Mesenchymal stem cell (in vitro differentiated cells and primary cell): ENCODE results near the gene EFNA5.

ENCODE experiments used
- DNase-seq: peaks from one replicate; pipeline ENCODE4 v3.0.0-alpha.2; 2013
- H2AFZ ChIP-seq: one replicate; pipeline ENCODE4 v1.6.1; 2013; ENCODE audit warnings: low read depth, mild to moderate bottlenecking, control low read depth, inconsistent platforms, low read length, moderate library complexity
- H2AK5ac ChIP-seq: 2 replicates; pipeline ENCODE4 v1.6.1; 2013; ENCODE audit warnings: low read length, moderate library complexity, mild to moderate bottlenecking, inconsistent platforms; ENCODE audit not compliant: severe bottlenecking
- H2BK120ac ChIP-seq: one replicate; pipeline ENCODE4 v1.6.1; 2013; ENCODE audit warnings: low read depth, mild to moderate bottlenecking, inconsistent platforms, low read length, moderate library complexity
- H2BK12ac ChIP-seq, 2 experiments: one replicate each; pipeline ENCODE4 v1.6.1; 2013; ENCODE audit warnings: inconsistent platforms in 2 of 2, low read length in 2 of 2, mild to moderate bottlenecking in 2 of 2, moderate library complexity in 2 of 2, control low read depth in 1 of 2
- H2BK15ac ChIP-seq: one replicate; pipeline ENCODE4 v1.6.1; 2013; ENCODE audit warnings: mild to moderate bottlenecking, low read depth, inconsistent platforms; ENCODE audit not compliant: poor library complexity, severe bottlenecking
- H2BK5ac ChIP-seq: 2 replicates; pipeline ENCODE4 v1.6.1; 2013; ENCODE audit warnings: low read depth, mild to moderate bottlenecking, low read length, control low read depth, inconsistent platforms; ENCODE audit not compliant: poor library complexity, severe bottlenecking
- H3K14ac ChIP-seq, 2 experiments: one replicate each; pipeline ENCODE4 v1.6.1; 2013; ENCODE audit warnings: inconsistent platforms in 2 of 2, low read length in 2 of 2, control low read depth in 1 of 2, mild to moderate bottlenecking in 1 of 2, moderate library complexity in 1 of 2
- H3K18ac ChIP-seq, 2 experiments: one replicate each; pipeline ENCODE4 v1.6.1; 2013; ENCODE audit warnings: inconsistent platforms in 2 of 2, low read length in 2 of 2, control low read depth in 1 of 2, low read depth in 1 of 2, mild to moderate bottlenecking in 1 of 2
- H3K23ac ChIP-seq, 2 experiments: one replicate each; pipeline ENCODE4 v1.6.1; 2013; ENCODE audit warnings: inconsistent platforms in 2 of 2, low read length in 2 of 2, mild to moderate bottlenecking in 2 of 2, moderate library complexity in 2 of 2, control low read depth in 1 of 2
- H3K27ac ChIP-seq: 2 replicates; pipeline ENCODE4 v1.5.1; 2013; ENCODE audit warnings: mild to moderate bottlenecking, moderate library complexity, low read length, control low read depth, inconsistent platforms; ENCODE audit not compliant: poor library complexity, severe bottlenecking
- H3K27me3 ChIP-seq, 2 experiments: 2 replicates each; pipeline versions ENCODE4 v1.6.1 to v1.7.0; 2013; ENCODE audit warnings: low read length in 2 of 2, mild to moderate bottlenecking in 2 of 2, moderate library complexity in 2 of 2, control low read depth in 1 of 2, inconsistent platforms in 1 of 2; ENCODE audit not compliant: control insufficient read depth in 1 of 2, insufficient read depth in 1 of 2
- H3K36me3 ChIP-seq, 2 experiments: 2 replicates each; pipeline versions ENCODE4 v1.6.1 to v1.7.0; 2013; ENCODE audit warnings: low read length in 2 of 2, control low read depth in 1 of 2, inconsistent platforms in 1 of 2, low read depth in 1 of 2, mild to moderate bottlenecking in 1 of 2; ENCODE audit not compliant: insufficient read depth in 2 of 2, control insufficient read depth in 1 of 2
- H3K4ac ChIP-seq, 2 experiments: one replicate each; pipeline ENCODE4 v1.6.1; 2013; ENCODE audit warnings: inconsistent platforms in 2 of 2, low read length in 2 of 2, mild to moderate bottlenecking in 2 of 2, moderate library complexity in 2 of 2, control low read depth in 1 of 2, low read depth in 1 of 2
- H3K4me1 ChIP-seq: 2 replicates; pipeline ENCODE4 v1.6.1; 2013; ENCODE audit warnings: low read depth, low read length, control low read depth; ENCODE audit not compliant: control insufficient read depth, insufficient read depth
- H3K4me2 ChIP-seq: 2 replicates; pipeline ENCODE4 v1.6.1; 2013; ENCODE audit warnings: low read length, mild to moderate bottlenecking, inconsistent platforms; ENCODE audit not compliant: poor library complexity, severe bottlenecking
- H3K4me3 ChIP-seq, 2 experiments: 2 replicates each; pipeline versions ENCODE4 v1.5.1 to v1.7.0; 2013; ENCODE audit warnings: low read length in 2 of 2, mild to moderate bottlenecking in 2 of 2, control low read depth in 1 of 2, low read depth in 1 of 2; ENCODE audit not compliant: insufficient read depth in 1 of 2
- H3K79me1 ChIP-seq: replicated peaks from 2 replicates; pipeline ENCODE4 v1.6.1; 2013; ENCODE audit warnings: mild to moderate bottlenecking, control low read depth, low read length, inconsistent platforms; ENCODE audit not compliant: poor library complexity, severe bottlenecking
- H3K9ac ChIP-seq: 2 replicates; pipeline ENCODE4 v1.7.0; 2013; ENCODE audit warnings: mild to moderate bottlenecking, low read length, moderate library complexity
- H3K9me3 ChIP-seq: 2 replicates; pipeline ENCODE4 v1.7.0; 2013; ENCODE audit warnings: mild to moderate bottlenecking, low read length; ENCODE audit not compliant: control insufficient read depth
- H4K8ac ChIP-seq: one replicate; pipeline ENCODE4 v1.6.1; 2013; ENCODE audit warnings: inconsistent platforms, mild to moderate bottlenecking, low read length, moderate library complexity
- H4K91ac ChIP-seq: one replicate; pipeline ENCODE4 v1.6.1; 2013; ENCODE audit warnings: mild to moderate bottlenecking, low read length, inconsistent platforms
- WGBS: methylation state at CpG from one replicate; pipeline ENCODE4 v1.1.7; 2013; ENCODE audit warnings: mixed read lengths; 5-methylcytosine and 5-hydroxymethylcytosine counted together

EFNA5 gene

GRCh38 chr5:107365320-107366109 lies 305.2 kb downstream of the EFNA5 start:
- Histone ChIP-seq H2BK120ac (no peak overlapping the region), H2BK5ac (no peak overlapping the region), H3K23ac (no peak overlapping the region), H3K9me3 (no peaks in the 10 kb centered on the region), H2AK5ac (peak overlapping the region; percentile 14), H3K4ac (no peak overlapping the region), H3K27me3 (no peaks in the 10 kb centered on the region), H3K9ac (no peak overlapping the region), H3K79me1 (no peaks in the 10 kb centered on the region), H2AFZ (no peak overlapping the region), H3K4me2 (no peak overlapping the region), H3K36me3 (no peaks in the 10 kb centered on the region), H3K14ac (no peak overlapping the region), H4K91ac (no peak overlapping the region), H3K18ac (peak overlapping the region in 1 of 2 experiments; percentile 5), H4K8ac (peak overlapping the region; percentile 82), H3K4me3 (no peak overlapping the region), H2BK15ac (peak overlapping the region; percentile 17), H3K4me1 (peaks cover 3% of the 10 kb centered on the region), H3K27ac (peak overlapping the region; percentile 84), H2BK12ac (no peak overlapping the region)
- peak; percentile 68 for DNase-seq
- WGBS: 50% methylated on average over 10 of the region's 10 CpGs

DNA sequence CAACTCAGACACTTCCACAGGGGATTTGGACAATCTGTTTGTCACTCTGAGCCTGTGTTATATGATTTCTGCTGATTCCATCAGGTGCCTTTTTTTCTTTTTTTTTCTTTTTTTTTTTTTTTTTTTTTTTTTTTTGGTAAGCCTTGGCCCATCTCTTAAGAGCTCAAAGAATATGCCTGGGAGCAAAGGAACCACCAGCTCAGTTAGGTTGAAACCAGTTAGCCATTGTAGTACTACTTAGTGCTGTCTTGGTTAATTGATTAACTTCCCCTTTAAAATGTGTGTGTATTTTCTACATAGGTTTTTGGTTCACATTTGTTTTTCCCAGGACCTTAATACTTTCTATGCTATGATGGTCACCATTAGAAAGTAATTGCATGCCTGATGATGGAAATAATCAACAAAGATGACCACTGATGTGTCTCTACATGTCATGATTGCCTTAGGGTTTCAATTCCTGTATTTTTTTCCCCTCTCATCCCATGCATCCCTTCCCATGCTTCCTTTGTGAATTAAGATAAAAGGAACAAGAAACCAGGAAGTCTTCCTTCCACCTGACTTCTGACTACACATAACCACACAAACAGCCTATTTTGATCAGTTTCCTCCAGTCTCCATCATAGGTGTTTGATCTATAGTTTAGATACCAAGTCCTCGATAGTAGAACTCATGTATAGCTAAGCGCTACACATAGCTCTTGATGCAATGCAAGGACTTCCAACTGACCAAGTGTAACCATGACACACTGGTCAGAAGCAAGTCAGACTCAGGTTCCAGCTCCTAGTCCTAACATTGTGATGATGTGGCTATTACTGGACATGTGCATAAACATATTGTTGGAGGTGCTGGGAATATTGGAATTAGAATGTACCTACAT lies 306.1 kb downstream of the EFNA5 start:
- Histone ChIP-seq H3K4me2 (no peak overlapping the region), H2AK5ac (peak overlapping the region; percentile 83), H2BK120ac (no peak overlapping the region), H2BK5ac (no peak overlapping the region), H4K91ac (no peak overlapping the region), H3K9me3 (no peaks in the 10 kb centered on the region), H3K27me3 (no peaks in the 10 kb centered on the region), H4K8ac (no peak overlapping the region), H3K14ac (no peak overlapping the region), H3K4me1 (peaks cover 3% of the 10 kb centered on the region), H3K79me1 (no peaks in the 10 kb centered on the region), H3K36me3 (no peaks in the 10 kb centered on the region), H2AFZ (no peak overlapping the region), H3K23ac (no peak overlapping the region), H3K4ac (no peak overlapping the region), H3K9ac (no peak overlapping the region), H3K4me3 (no peak overlapping the region), H3K27ac (peak overlapping the region; percentile 84), H3K18ac (peak overlapping the region in 1 of 2 experiments; percentile 7), H2BK15ac (no peak overlapping the region), H2BK12ac (no peak overlapping the region)
- WGBS: 100% methylated on average over 2 of the region's 2 CpGs
- no peak for DNase-seq

DNA sequence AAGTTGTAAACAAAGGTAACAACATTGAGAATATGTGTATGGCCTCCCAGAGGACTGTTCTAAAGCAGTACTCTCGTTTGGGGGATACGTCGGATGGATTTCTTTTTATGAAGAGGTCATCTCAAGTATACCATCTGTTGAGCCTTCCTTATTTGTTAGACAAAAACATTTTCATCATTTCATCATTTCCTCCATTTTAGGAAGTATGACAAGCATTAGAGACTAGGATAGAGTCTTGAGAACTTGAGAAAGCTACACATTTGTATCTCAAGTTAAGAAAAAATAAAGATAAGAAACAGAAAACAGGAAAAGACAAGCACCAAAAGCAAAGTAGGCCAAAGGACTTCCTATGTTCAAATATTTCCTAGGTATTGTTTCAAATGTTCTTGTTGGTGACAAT lies 307.0 kb downstream of the EFNA5 start:
- Histone ChIP-seq H3K18ac (no peak overlapping the region), H3K4me2 (no peak overlapping the region), H2BK5ac (no peak overlapping the region), H3K14ac (no peak overlapping the region), H2AK5ac (no peak overlapping the region), H2BK15ac (no peak overlapping the region), H2BK12ac (no peak overlapping the region), H3K4ac (no peak overlapping the region), H3K79me1 (no peaks in the 10 kb centered on the region), H4K91ac (no peak overlapping the region), H2BK120ac (no peak overlapping the region), H3K4me1 (peaks cover 3% of the 10 kb centered on the region), H3K36me3 (no peaks in the 10 kb centered on the region), H3K4me3 (no peak overlapping the region), H3K27ac (no peak overlapping the region), H3K9me3 (no peaks in the 10 kb centered on the region), H2AFZ (no peak overlapping the region), H3K23ac (no peak overlapping the region), H4K8ac (no peak overlapping the region), H3K27me3 (no peaks in the 10 kb centered on the region), H3K9ac (no peak overlapping the region)
- no CpG with 5 or more reads among the region's 3 CpGs for WGBS
- no peak for DNase-seq

DNA sequence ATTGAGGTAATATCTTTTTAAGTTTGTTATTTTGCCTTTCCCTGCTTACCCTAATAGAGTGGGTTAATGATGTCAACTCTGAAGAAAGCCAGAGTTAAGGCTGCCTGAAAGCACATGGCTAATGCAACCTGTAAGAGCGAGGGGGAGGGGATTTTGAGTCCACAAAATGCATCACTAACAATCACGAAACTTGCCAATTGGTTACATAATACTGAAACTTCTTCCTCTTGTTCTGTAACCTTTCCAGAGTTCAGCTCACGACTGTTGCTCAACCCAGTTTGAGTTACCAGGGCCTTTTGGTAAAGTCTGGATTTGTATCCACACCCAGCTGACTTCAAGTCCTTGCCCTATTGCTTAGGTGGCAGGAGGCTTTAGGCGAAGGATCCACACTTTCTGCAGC lies 308.8 kb downstream of the EFNA5 start:
- H3K27ac ChIP-seq: no peak overlapping the region
- H3K4me2 ChIP-seq: no peak overlapping the region
- H3K18ac ChIP-seq: peak overlapping the region in 1 of 2 experiments; percentile 14
- H4K8ac ChIP-seq: no peak overlapping the region
- WGBS: 84% methylated on average over 4 of the region's 4 CpGs
- H2BK5ac ChIP-seq: no peak overlapping the region
- peaks cover 3% of the 10 kb centered on the region for H3K4me1 ChIP-seq
- H3K4ac ChIP-seq: no peak overlapping the region
- no peaks in the 10 kb centered on the region for H3K79me1 ChIP-seq
- peak; percentile 72 for DNase-seq
- peak overlapping the region in 1 of 2 experiments; percentile 57 for H2BK12ac ChIP-seq
- H3K9ac ChIP-seq: peak overlapping the region; percentile 21
- no peak overlapping the region for H4K91ac ChIP-seq
- H3K4me3 ChIP-seq: no peak overlapping the region
- no peaks in the 10 kb centered on the region for H3K27me3 ChIP-seq
- no peak overlapping the region for H2BK120ac ChIP-seq
- no peak overlapping the region for H3K23ac ChIP-seq
- no peaks in the 10 kb centered on the region for H3K9me3 ChIP-seq
- no peak overlapping the region for H2AFZ ChIP-seq
- H3K14ac ChIP-seq: no peak overlapping the region
- no peak overlapping the region for H2AK5ac ChIP-seq
- H2BK15ac ChIP-seq: no peak overlapping the region
- H3K36me3 ChIP-seq: no peaks in the 10 kb centered on the region
